H9 (cell line): Measurements from ENCODE around the gene ENPP6. TPM values are rescaled to one million over a fixed set of nuclear protein-coding genes. Genes with fewer than 3 reads are reported as not detected.

Experiments used
- DNase-seq: peaks from one replicate; pipeline ENCODE4 v3.0.0-alpha.2; 2017
- H2AFZ ChIP-seq: one replicate; pipeline ENCODE4 v1.6.1; 2013; ENCODE audit warnings: mild to moderate bottlenecking, low read length, control low read depth, moderate library complexity
- H2AK5ac ChIP-seq: 2 replicates; pipeline ENCODE4 v1.6.1; 2013; ENCODE audit warnings: low read length, control low read depth, mixed read lengths; ENCODE audit not compliant: insufficient read length
- H2BK120ac ChIP-seq: one replicate; pipeline ENCODE4 v1.6.1; 2013; ENCODE audit warnings: low read depth, mild to moderate bottlenecking, low read length, control low read depth, inconsistent platforms; ENCODE audit not compliant: poor library complexity, severe bottlenecking
- H2BK12ac ChIP-seq: 2 replicates; pipeline ENCODE4 v1.6.1; 2013; ENCODE audit warnings: low read length, control low read depth, mixed read lengths, low read depth; ENCODE audit not compliant: insufficient read length
- H2BK15ac ChIP-seq: 2 replicates; pipeline ENCODE4 v1.6.1; 2013; ENCODE audit warnings: low read depth, low read length, control low read depth
- H2BK20ac ChIP-seq: one replicate; pipeline ENCODE4 v1.6.1; 2013; ENCODE audit warnings: low read depth, mild to moderate bottlenecking, low read length, control low read depth, inconsistent platforms; ENCODE audit not compliant: poor library complexity, severe bottlenecking
- H2BK5ac ChIP-seq: 2 replicates; pipeline ENCODE4 v1.6.1; 2013; ENCODE audit warnings: low read length, control low read depth, mixed read lengths; ENCODE audit not compliant: insufficient read length
- H3K14ac ChIP-seq: 2 replicates; pipeline ENCODE4 v1.6.1; 2013; ENCODE audit warnings: low read length, control low read depth; ENCODE audit not compliant: insufficient read depth
- H3K18ac ChIP-seq: 2 replicates; pipeline ENCODE4 v1.6.1; 2013; ENCODE audit warnings: low read depth, mild to moderate bottlenecking, mixed read lengths, low read length, control low read depth; ENCODE audit not compliant: insufficient read length
- H3K23ac ChIP-seq: 2 replicates; pipeline ENCODE4 v1.6.1; 2013; ENCODE audit warnings: low read length, control low read depth, mixed read lengths, low read depth; ENCODE audit not compliant: insufficient read length
- H3K23me2 ChIP-seq: 2 replicates; pipeline ENCODE4 v1.6.1; 2013; ENCODE audit warnings: low read depth, mild to moderate bottlenecking, mixed read lengths, low read length, control low read depth; ENCODE audit not compliant: insufficient read length, poor library complexity, severe bottlenecking
- H3K27ac ChIP-seq: 2 replicates; pipeline ENCODE4 v1.5.1; 2013; ENCODE audit warnings: low read length, control low read depth, mixed read lengths, low read depth; ENCODE audit not compliant: insufficient read length
- H3K27me3 ChIP-seq: 2 replicates; pipeline ENCODE4 v1.6.1; 2013; ENCODE audit warnings: low read length, control low read depth, inconsistent platforms; ENCODE audit not compliant: insufficient read depth
- H3K4ac ChIP-seq: 2 replicates; pipeline ENCODE4 v1.6.1; 2013; ENCODE audit warnings: low read depth, mild to moderate bottlenecking, control low read depth, inconsistent platforms, low read length, moderate library complexity
- H3K4me1 ChIP-seq: 2 replicates; pipeline ENCODE4 v1.6.1; 2013; ENCODE audit warnings: low read length, control low read depth, inconsistent platforms; ENCODE audit not compliant: insufficient read depth
- H3K4me2 ChIP-seq: 2 replicates; pipeline ENCODE4 v1.6.1; 2013; ENCODE audit warnings: low read length, control low read depth, mixed read lengths; ENCODE audit not compliant: insufficient read length, insufficient read depth
- H3K56ac ChIP-seq: 2 replicates; pipeline ENCODE4 v1.6.1; 2013; ENCODE audit warnings: low read depth, mild to moderate bottlenecking, mixed read lengths, low read length, control low read depth; ENCODE audit not compliant: insufficient read length
- H3K79me1 ChIP-seq: 2 replicates; pipeline ENCODE4 v1.6.1; 2013; ENCODE audit warnings: low read depth, mild to moderate bottlenecking, moderate library complexity, low read length, control low read depth, inconsistent platforms; ENCODE audit not compliant: insufficient read depth, poor library complexity, severe bottlenecking
- H3K79me2 ChIP-seq: 2 replicates; pipeline ENCODE4 v1.6.1; 2013; ENCODE audit warnings: low read length, control low read depth, inconsistent platforms; ENCODE audit not compliant: insufficient read depth
- H3K9ac ChIP-seq: 2 replicates; pipeline ENCODE4 v1.6.1; 2013; ENCODE audit warnings: low read length, control low read depth, mixed read lengths; ENCODE audit not compliant: insufficient read length; ENCODE audit errors: extremely low read depth
- H3K9me3 ChIP-seq: one replicate; pipeline ENCODE4 v1.6.1; 2013; ENCODE audit warnings: low read depth, low read length, inconsistent platforms; ENCODE audit not compliant: control insufficient read depth
- H3T11ph ChIP-seq: one replicate; pipeline ENCODE4 v1.6.1; 2013; ENCODE audit warnings: mild to moderate bottlenecking, low read length, control low read depth, inconsistent platforms
- H4K20me1 ChIP-seq: one replicate; pipeline ENCODE4 v1.6.1; 2013; ENCODE audit not compliant: control insufficient read depth, insufficient read length, insufficient read depth
- H4K5ac ChIP-seq: 2 replicates; pipeline ENCODE4 v1.6.1; 2013; ENCODE audit warnings: low read depth, mild to moderate bottlenecking, mixed read lengths, low read length, control low read depth; ENCODE audit not compliant: insufficient read length
- H4K8ac ChIP-seq: replicated peaks from 2 replicates; pipeline ENCODE4 v1.6.1; 2013; ENCODE audit warnings: low read length, control low read depth, mixed read lengths, low read depth; ENCODE audit not compliant: insufficient read length
- H4K91ac ChIP-seq: 2 replicates; pipeline ENCODE4 v1.6.1; 2013; ENCODE audit warnings: low read depth, mild to moderate bottlenecking, moderate library complexity, mixed read lengths, low read length, control low read depth; ENCODE audit not compliant: insufficient read length
- H3K27ac Mint-ChIP-seq, 3 experiments: 2 replicates in 2 of 3; 3 replicates in 1 of 3; pipeline ENCODE4 v1.8.0; 2020 to 2021; ENCODE audit warnings: mixed read lengths in 3 of 3, mild to moderate bottlenecking in 1 of 3, moderate library complexity in 1 of 3
- H3K27me3 Mint-ChIP-seq: 2 replicates; pipeline ENCODE4 v1.8.0; 2021; ENCODE audit warnings: low read depth, mild to moderate bottlenecking, moderate library complexity, mixed read lengths
- H3K36me3 Mint-ChIP-seq, 3 experiments: 2 replicates in 2 of 3; 3 replicates in 1 of 3; pipeline ENCODE4 v1.8.0; 2020 to 2021; ENCODE audit warnings: low read depth in 3 of 3, mixed read lengths in 3 of 3; ENCODE audit not compliant: insufficient read depth in 1 of 3
- H3K4me1 Mint-ChIP-seq, 2 experiments: 2 replicates each; pipeline ENCODE4 v1.8.0; 2020; ENCODE audit warnings: mixed read lengths in 2 of 2
- H3K4me3 Mint-ChIP-seq, 2 experiments: 2 replicates in 1 of 2; 3 replicates in 1 of 2; pipeline ENCODE4 v1.8.0; 2020 to 2021; ENCODE audit warnings: mild to moderate bottlenecking in 2 of 2, mixed read lengths in 2 of 2, moderate library complexity in 1 of 2
- H3K9me3 Mint-ChIP-seq, 2 experiments: 2 replicates in 1 of 2; 3 replicates in 1 of 2; pipeline ENCODE4 v1.8.0; 2020; ENCODE audit warnings: mild to moderate bottlenecking in 2 of 2, mixed read lengths in 2 of 2, moderate library complexity in 1 of 2
- WGBS: extraction: QIAGEN DNeasy Blood & Tissue Kit; methylation state at CpG from one replicate; pipeline ENCODE4 v1.1.7; 2013; ENCODE audit warnings: missing lambda C conversion rate, low lambda C conversion rate, mixed read lengths; ENCODE audit not compliant: insufficient read length; ENCODE audit errors: extremely low coverage; 5-methylcytosine and 5-hydroxymethylcytosine counted together
- total RNA-seq: library from RNA; stranded (reverse); gene quantifications from 2 replicates; pipeline ENCODE4 v1.2.1, GENCODE V29; 2021
- TF ChIP-seq, protein P1 (sequence below): fragments of 200-600 bp; sonication (generic); conservative IDR thresholded peaks from 3 replicates; pipeline ENCODE4 v1.8.0; 2021; ENCODE audit warnings: antibody characterized with exemption, mild to moderate bottlenecking

Gene ENPP6
- total RNA-seq, 1 experiment from 2014 or later: not detected

DNA sequence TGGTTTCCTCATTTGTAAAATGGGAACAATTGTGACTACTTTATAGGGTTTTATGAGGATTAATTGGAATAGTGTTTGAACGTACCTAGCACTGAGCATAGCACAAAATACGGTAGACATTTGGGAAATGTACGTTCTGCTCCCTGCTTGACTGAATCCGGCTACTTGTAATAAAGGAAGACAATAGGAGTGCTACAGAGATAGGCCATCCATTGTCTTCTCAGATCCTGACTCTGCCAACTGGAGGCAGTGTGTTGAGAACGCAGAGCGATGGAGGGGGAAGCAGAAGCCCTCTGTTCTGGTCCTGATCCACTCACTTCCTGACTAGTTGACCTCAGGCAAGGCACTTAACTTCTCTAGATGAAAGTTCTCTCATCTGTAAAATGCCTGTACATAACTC, 26.4 kb downstream of the ENPP6 start:
- H2AK5ac ChIP-seq: no peak overlapping the region
- H3K18ac ChIP-seq: no peak overlapping the region
- no peak overlapping the region for H3K4ac ChIP-seq
- no peaks in the 10 kb centered on the region; the same call in 1 of the 2 replicates for H3K4me1 ChIP-seq
- no peaks in the 10 kb centered on the region for H4K20me1 ChIP-seq
- Mint-ChIP-seq H3K36me3 (peaks cover 3 to 13% (median 4%) of the 10 kb centered on the region in 3 experiments; a peak in 6 of 7 replicates), H3K4me1 (peaks cover 7 to 8% of the 10 kb centered on the region in 2 experiments), H3K27ac (no peak overlapping the region), H3K4me3 (no peak overlapping the region), H3K9me3 (peaks cover 9 to 13% of the 10 kb centered on the region in 2 experiments), H3K27me3 (peaks cover 2% of the 10 kb centered on the region; the same call in 1 of the 2 replicates)
- no peak overlapping the region for H3K14ac ChIP-seq
- no peak overlapping the region for H3K23ac ChIP-seq
- H2BK12ac ChIP-seq: no peak overlapping the region
- no peak overlapping the region for H3K27ac ChIP-seq
- no peak overlapping the region for H3K9ac ChIP-seq
- no peaks in the 10 kb centered on the region for H3K79me2 ChIP-seq
- no peak overlapping the region for H4K91ac ChIP-seq
- H3K4me2 ChIP-seq: no peak overlapping the region
- TF ChIP-seq, protein P1, sequence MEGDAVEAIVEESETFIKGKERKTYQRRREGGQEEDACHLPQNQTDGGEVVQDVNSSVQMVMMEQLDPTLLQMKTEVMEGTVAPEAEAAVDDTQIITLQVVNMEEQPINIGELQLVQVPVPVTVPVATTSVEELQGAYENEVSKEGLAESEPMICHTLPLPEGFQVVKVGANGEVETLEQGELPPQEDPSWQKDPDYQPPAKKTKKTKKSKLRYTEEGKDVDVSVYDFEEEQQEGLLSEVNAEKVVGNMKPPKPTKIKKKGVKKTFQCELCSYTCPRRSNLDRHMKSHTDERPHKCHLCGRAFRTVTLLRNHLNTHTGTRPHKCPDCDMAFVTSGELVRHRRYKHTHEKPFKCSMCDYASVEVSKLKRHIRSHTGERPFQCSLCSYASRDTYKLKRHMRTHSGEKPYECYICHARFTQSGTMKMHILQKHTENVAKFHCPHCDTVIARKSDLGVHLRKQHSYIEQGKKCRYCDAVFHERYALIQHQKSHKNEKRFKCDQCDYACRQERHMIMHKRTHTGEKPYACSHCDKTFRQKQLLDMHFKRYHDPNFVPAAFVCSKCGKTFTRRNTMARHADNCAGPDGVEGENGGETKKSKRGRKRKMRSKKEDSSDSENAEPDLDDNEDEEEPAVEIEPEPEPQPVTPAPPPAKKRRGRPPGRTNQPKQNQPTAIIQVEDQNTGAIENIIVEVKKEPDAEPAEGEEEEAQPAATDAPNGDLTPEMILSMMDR: no peak
- H3K9me3 ChIP-seq: peaks cover 6% of the 10 kb centered on the region
- no peak overlapping the region for H2AFZ ChIP-seq
- no peak for DNase-seq
- no peak overlapping the region for H4K5ac ChIP-seq
- no peak overlapping the region for H2BK20ac ChIP-seq
- H2BK15ac ChIP-seq: no peak overlapping the region
- no peak overlapping the region for H2BK120ac ChIP-seq
- H3K79me1 ChIP-seq: no peaks in the 10 kb centered on the region
- H3T11ph ChIP-seq: no peak overlapping the region
- no peak overlapping the region for H3K56ac ChIP-seq
- no peaks in the 10 kb centered on the region for H3K23me2 ChIP-seq
- H4K8ac ChIP-seq: no peak overlapping the region
- no peak overlapping the region for H2BK5ac ChIP-seq
- no peaks in the 10 kb centered on the region for H3K27me3 ChIP-seq
- no CpG with 5 or more reads among the region's 6 CpGs for WGBS
